HG03097 (cell line): ENCODE results near the gene IL3.
A peak's percentile ranks its signal among the peaks of the same experiment; 100 is the strongest.

Experiments used
- ATAC-seq: cut with Tn5 transposase; IDR thresholded peaks from one replicate; pipeline ENCODE4 v1.9.1; 2021; ENCODE audit not compliant: unreplicated experiment, low FRiP score

The IL3 gene

GRCh38 chr5:132060501-132061161 is at the start of gene IL3:
TSS of gene IL3 (plus strand) at chr5:132060655. CDS start at chr5:132060707, 52 bp downstream.
- no peak for ATAC-seq

- ATAC-seq = no peak
Measured at GRCh38 chr5:132010989-132011621, 49.4 kb upstream of the IL3 start.

- ATAC-seq = no peak
Measured at GRCh38 chr5:132011622-132012343, 48.7 kb upstream of the IL3 start, which contains the start of gene ACSL6. TSS of gene ACSL6 (minus strand) at chr5:132011658. CDS start at chr5:132011553, 105 bp downstream.

- no peak for ATAC-seq
Measured at GRCh38 chr5:132012371-132013005, 48.0 kb upstream of the IL3 start.

- no peak for ATAC-seq
Measured at GRCh38 chr5:132013006-132013689, 47.3 kb upstream of the IL3 start.

GRCh38 chr5:132013711-132014110 is 46.7 kb upstream of the IL3 start:
- ATAC-seq = no peak

GRCh38 chr5:132016721-132017250 is 43.7 kb upstream of the IL3 start:
- ATAC-seq = no peak

- no peak for ATAC-seq
Measured at GRCh38 chr5:132017316-132017715, 43.1 kb upstream of the IL3 start.

- no peak for ATAC-seq
Measured at GRCh38 chr5:132017738-132018625, 42.5 kb upstream of the IL3 start.

GRCh38 chr5:132019337-132019736 is 41.1 kb upstream of the IL3 start:
- ATAC-seq = no peak

- peak; percentile 95 for ATAC-seq
Measured at GRCh38 chr5:132019857-132020555, 40.4 kb upstream of the IL3 start.

- peak; percentile 10 for ATAC-seq
Measured at GRCh38 chr5:132020568-132021339, 39.7 kb upstream of the IL3 start.

- no peak for ATAC-seq
Measured at GRCh38 chr5:132021654-132022053, 38.8 kb upstream of the IL3 start.

- no peak for ATAC-seq
Measured at GRCh38 chr5:132022737-132023136, 37.7 kb upstream of the IL3 start.

- no peak for ATAC-seq
Measured at GRCh38 chr5:132023258-132024116, 37.0 kb upstream of the IL3 start.

GRCh38 chr5:132024117-132024435 is 36.4 kb upstream of the IL3 start:
- ATAC-seq = no peak

GRCh38 chr5:132024789-132025402 is 35.6 kb upstream of the IL3 start:
- no peak for ATAC-seq
